Ectodermal cell (in vitro differentiated cells): Measurements from ENCODE around the gene FAM193A.

ENCODE experiments used
- H3K27ac ChIP-seq: 2 replicates; pipeline ENCODE4 v1.7.0; 2013; ENCODE audit warnings: mild to moderate bottlenecking, low read depth, low read length; ENCODE audit not compliant: insufficient read depth, poor library complexity, severe bottlenecking
- H3K27me3 ChIP-seq: 2 replicates; pipeline ENCODE4 v1.7.0; 2013; ENCODE audit warnings: mild to moderate bottlenecking, low read length; ENCODE audit not compliant: insufficient read depth, control insufficient read depth, poor library complexity, severe bottlenecking
- H3K36me3 ChIP-seq: one replicate; pipeline ENCODE4 v1.7.0; 2013; ENCODE audit warnings: low read length; ENCODE audit not compliant: control insufficient read depth, insufficient read depth
- H3K4me1 ChIP-seq: one replicate; pipeline ENCODE4 v1.7.0; 2013; ENCODE audit warnings: low read length; ENCODE audit not compliant: control insufficient read depth, insufficient read depth
- H3K4me3 ChIP-seq: 2 replicates; pipeline ENCODE4 v1.7.0; 2013; ENCODE audit warnings: low read depth, low read length, control low read depth; ENCODE audit not compliant: insufficient read depth
- H3K9me3 ChIP-seq: 2 replicates; pipeline ENCODE4 v1.7.0; 2013; ENCODE audit warnings: mild to moderate bottlenecking, low read length, moderate library complexity; ENCODE audit not compliant: control insufficient read depth
- WGBS, 2 experiments: methylation state at CpG; one replicate each; pipeline ENCODE4 v1.1.7; 2013; ENCODE audit warnings: missing lambda C conversion rate in 2 of 2; 5-methylcytosine and 5-hydroxymethylcytosine counted together

The FAM193A gene

GRCh38 chr4:2686379-2687265 lies 150.2 kb downstream of the FAM193A start:
- H3K27me3 ChIP-seq, result no peaks in the 10 kb centered on the region
- WGBS, 2 experiments, result 94 to 96% methylated on average over 12 to 13 of the region's 13 CpGs
- no peaks in the 10 kb centered on the region for H3K4me1 ChIP-seq
- no peak overlapping the region for H3K27ac ChIP-seq
- no peak overlapping the region for H3K4me3 ChIP-seq
- no peaks in the 10 kb centered on the region for H3K9me3 ChIP-seq
- H3K36me3 ChIP-seq, result peaks cover 22% of the 10 kb centered on the region

- H3K27me3 ChIP-seq, result no peaks in the 10 kb centered on the region
- H3K27ac ChIP-seq, result no peak overlapping the region
- H3K9me3 ChIP-seq, result no peaks in the 10 kb centered on the region
- no peak overlapping the region for H3K4me3 ChIP-seq
- WGBS, 2 experiments, result 96% methylated on average over 11 of the region's 11 CpGs
- H3K4me1 ChIP-seq, result no peaks in the 10 kb centered on the region
- H3K36me3 ChIP-seq, result peaks cover 28% of the 10 kb centered on the region
Measured at GRCh38 chr4:2688281-2688680, 151.8 kb downstream of the FAM193A start.

GRCh38 chr4:2688697-2689096 lies 152.2 kb downstream of the FAM193A start:
- Histone ChIP-seq H3K36me3 (peaks cover 32% of the 10 kb centered on the region), H3K4me3 (no peak overlapping the region), H3K9me3 (no peaks in the 10 kb centered on the region), H3K4me1 (no peaks in the 10 kb centered on the region), H3K27me3 (no peaks in the 10 kb centered on the region), H3K27ac (no peak overlapping the region)
- 93 to 95% methylated on average over 4 of the region's 4 CpGs for WGBS, 2 experiments

DNA sequence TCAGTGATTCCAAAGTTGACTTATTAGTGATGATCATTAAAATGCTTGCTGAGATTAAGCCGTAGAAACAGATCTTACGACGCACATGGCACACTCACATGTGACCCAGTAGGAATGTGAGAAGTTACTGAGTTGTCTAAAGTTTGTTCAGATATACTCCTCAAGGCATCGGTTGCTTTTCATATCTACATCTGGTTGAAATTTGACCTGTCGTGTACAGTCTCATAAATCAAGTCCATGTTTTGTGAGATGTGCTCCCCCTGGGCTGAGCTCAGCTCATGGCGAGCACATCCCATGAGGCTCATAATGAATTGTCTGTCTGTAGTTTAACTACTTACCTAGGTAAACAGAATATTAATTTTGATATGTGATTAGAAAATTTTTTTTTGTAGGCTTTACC lies 152.7 kb downstream of the FAM193A start:
- WGBS, 2 experiments, result 96 to 98% methylated on average over 6 of the region's 6 CpGs
- H3K36me3 ChIP-seq, result peaks cover 37% of the 10 kb centered on the region
- no peaks in the 10 kb centered on the region for H3K9me3 ChIP-seq
- H3K4me3 ChIP-seq, result no peak overlapping the region
- H3K4me1 ChIP-seq, result no peaks in the 10 kb centered on the region
- no peak overlapping the region for H3K27ac ChIP-seq
- no peaks in the 10 kb centered on the region for H3K27me3 ChIP-seq

DNA sequence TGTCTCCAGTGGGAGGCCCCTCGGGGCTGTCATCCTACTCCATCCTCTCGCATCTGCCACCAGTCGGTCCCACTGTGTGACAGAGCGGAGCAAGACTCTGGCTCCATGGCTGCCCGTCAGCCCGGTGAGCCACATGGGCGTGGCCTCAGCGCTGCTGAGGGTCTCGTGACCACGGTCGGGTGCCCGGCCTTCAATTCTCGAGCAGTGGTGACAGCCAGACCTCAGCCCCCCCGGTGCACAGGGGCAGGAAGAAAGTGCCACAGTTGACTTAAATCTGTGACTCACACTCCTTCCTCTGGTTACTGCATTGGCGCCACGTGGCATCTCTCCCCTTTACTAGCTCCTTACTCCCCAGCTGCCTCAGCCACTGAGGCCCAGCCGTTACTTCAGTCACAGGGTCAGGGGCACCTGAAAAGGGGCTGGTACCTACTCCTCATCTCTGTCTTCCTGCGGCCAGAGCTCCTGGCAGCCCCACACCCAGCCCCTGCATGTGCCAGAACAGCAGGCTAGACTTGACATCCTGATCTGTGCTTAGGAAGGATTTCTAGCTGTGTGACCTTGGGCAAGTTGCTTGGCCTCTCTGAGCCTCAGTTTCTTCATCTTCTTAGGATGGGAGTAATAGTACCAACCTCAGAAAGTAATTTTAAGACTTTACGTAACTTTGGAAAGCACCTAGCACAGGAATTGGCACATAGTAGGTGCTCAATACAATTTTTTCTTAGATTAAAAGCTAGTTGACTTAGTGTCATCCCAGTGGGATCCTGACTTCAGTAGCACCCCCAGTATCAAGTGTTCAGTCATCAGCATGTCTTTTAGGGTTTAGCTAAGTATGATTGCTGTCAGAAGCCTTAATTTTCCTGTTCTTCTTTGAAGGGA lies 153.6 kb downstream of the FAM193A start:
- peaks cover 40% of the 10 kb centered on the region for H3K36me3 ChIP-seq
- H3K27me3 ChIP-seq, result no peaks in the 10 kb centered on the region
- H3K4me3 ChIP-seq, result no peak overlapping the region
- no peaks in the 10 kb centered on the region for H3K9me3 ChIP-seq
- no peak overlapping the region for H3K27ac ChIP-seq
- WGBS, 2 experiments, result 94% methylated on average over 19 of the region's 19 CpGs
- H3K4me1 ChIP-seq, result no peaks in the 10 kb centered on the region

GRCh38 chr4:2691313-2691712 lies 154.9 kb downstream of the FAM193A start:
- Histone ChIP-seq H3K27ac (no peak overlapping the region), H3K4me3 (no peak overlapping the region), H3K9me3 (no peaks in the 10 kb centered on the region), H3K4me1 (no peaks in the 10 kb centered on the region), H3K36me3 (peaks cover 45% of the 10 kb centered on the region), H3K27me3 (no peaks in the 10 kb centered on the region)
- 91 to 95% methylated on average over 5 of the region's 5 CpGs for WGBS, 2 experiments

DNA sequence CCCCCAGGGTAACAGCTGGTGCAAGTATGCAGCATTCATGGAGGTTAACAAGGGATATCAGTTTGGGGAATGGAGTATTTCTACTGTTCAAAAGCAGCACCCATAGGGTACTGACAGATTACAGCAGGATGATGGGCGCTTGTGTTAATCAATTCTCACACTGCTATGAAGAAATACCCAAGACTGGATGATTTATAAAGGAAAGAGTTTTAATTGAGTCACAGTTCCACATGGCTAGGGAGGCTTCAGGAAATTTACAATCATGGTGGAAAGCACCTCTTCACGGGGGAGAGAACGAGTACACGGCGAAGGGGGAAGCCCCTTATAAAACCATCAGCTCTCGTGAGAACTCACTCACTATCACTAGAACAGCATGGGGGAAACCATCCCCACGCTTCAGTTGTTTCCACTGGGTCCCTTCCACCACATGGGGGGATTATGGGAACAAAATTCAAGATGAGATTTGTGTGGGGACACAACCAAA lies 155.5 kb downstream of the FAM193A start:
- 93% methylated on average over 7 of the region's 7 CpGs for WGBS, 2 experiments
- Histone ChIP-seq H3K9me3 (no peaks in the 10 kb centered on the region), H3K36me3 (peaks cover 52% of the 10 kb centered on the region)

DNA sequence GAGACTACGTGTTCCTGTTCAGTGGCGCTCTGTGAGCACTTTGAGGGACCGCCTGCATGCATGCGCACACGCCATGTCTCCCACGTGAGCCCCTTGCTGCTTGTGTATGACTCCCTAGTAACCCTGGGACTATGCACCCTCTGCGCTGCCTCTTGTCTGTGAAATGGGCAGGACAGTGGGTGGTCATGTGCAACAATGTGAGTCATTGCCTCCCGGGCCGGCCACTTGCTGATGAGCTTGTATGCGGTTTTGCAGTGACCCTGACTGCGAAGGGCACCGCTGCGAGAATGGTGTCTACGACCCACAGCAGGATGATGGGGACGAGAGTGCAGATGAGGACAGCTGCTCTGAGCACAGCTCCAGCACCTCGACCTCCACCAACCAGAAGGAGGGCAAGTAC lies 158.2 kb downstream of the FAM193A start:
- H3K9me3 ChIP-seq, result no peaks in the 10 kb centered on the region
- no peak overlapping the region for H3K27ac ChIP-seq
- H3K27me3 ChIP-seq, result no peaks in the 10 kb centered on the region
- 95 to 96% methylated on average over 16 of the region's 16 CpGs for WGBS, 2 experiments
- H3K4me3 ChIP-seq, result no peak overlapping the region
- H3K36me3 ChIP-seq, result peaks cover 66% of the 10 kb centered on the region
- H3K4me1 ChIP-seq, result no peaks in the 10 kb centered on the region

More for the DNA sequence above, 155.5 kb downstream of the FAM193A start:
- H3K27me3 ChIP-seq, result no peaks in the 10 kb centered on the region
- H3K27ac ChIP-seq, result no peak overlapping the region
- H3K4me3 ChIP-seq, result no peak overlapping the region
- H3K4me1 ChIP-seq, result no peaks in the 10 kb centered on the region

GRCh38 chr4:2695346-2696060 lies 159.1 kb downstream of the FAM193A start:
- Histone ChIP-seq H3K27ac (no peak overlapping the region), H3K36me3 (peaks cover 72% of the 10 kb centered on the region), H3K9me3 (no peaks in the 10 kb centered on the region), H3K4me3 (no peak overlapping the region), H3K27me3 (no peaks in the 10 kb centered on the region), H3K4me1 (no peaks in the 10 kb centered on the region)
- WGBS, 2 experiments, result 93 to 99% methylated on average over 4 to 5 of the region's 5 CpGs
